ENCODE measurements around the gene ZFP69. TPM values are rescaled to one million over a fixed set of nuclear protein-coding genes. Genes with fewer than 3 reads are reported as not detected.

Gene ZFP69
- total and polyA plus RNA-seq, 2 of the 4 experiments (the other 2 are of a cell fraction): 1.2 to 1.6 TPM

DNA sequence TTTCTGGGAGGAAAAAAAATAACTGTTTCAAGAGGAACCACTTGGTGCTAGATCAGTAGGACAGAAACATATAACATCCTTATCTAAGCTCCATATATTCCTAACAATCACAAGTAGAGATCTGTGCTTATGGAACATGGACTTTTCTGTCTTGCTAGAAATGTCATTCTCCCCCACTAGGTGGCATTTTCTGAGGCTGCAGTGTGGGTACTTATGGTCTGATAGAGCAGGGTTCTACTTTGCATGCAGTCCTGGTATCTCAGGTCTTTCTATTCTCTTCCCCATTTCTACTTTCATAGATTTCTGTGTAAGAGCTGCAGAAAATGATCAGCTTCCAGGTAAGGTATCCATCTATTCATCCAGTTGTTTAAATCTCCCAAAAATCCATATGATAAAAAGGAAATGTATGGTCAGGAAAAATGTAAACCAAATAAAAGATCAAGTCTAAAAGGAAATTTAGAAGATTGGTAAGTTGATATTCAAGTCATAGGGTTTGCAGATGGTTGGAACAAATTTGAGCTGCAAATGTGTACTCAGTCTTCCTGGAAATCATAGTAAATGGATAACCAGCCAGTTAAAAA is 55.8 kb downstream of the ZFP69 start:
- in situ Hi-C loops (cut with MboI; ENCODE audit: low sequenced_read_pairs) (no loop called here), dilution Hi-C loops (cut with HindIII; ENCODE audit: low sequenced_read_pairs, unreplicated experiment) (no loop called here), intact Hi-C loops (cut with micrococcal nuclease) (loop anchor here (5.0 to 10.0 kb wide), 2 partner anchors 132 to 319 kb away; partner anchors contain the start of gene RIMS3)
- no peak overlapping the region for H3K4ac ChIP-seq (ENCODE audit: low read depth, low read length)
- no peaks in the 10 kb centered on the region for H3K9me3 ChIP-seq (ENCODE audit: control insufficient read depth, insufficient read depth, low read length)
- H3K79me1 ChIP-seq (ENCODE audit: low read depth in 1 of 2, low read length in 2 of 2): peaks cover 0 to 7% of the 10 kb centered on the region in 2 experiments; a peak in 2 of 4 replicates
- no peak overlapping the region for H2AFZ ChIP-seq (replicated peaks; ENCODE audit: low read length, poor library complexity)
- H2BK120ac ChIP-seq (ENCODE audit: low read depth, low read length): no peak overlapping the region
- no peak overlapping the region for H4K5ac ChIP-seq (ENCODE audit: low read depth, low read length)
- H3K4me2 ChIP-seq (ENCODE audit: low read depth, low read length): no peak overlapping the region
- no peak overlapping the region for H3K14ac ChIP-seq (replicated peaks; ENCODE audit: low read depth, low read length)
- no peak overlapping the region for H3K9ac ChIP-seq (ENCODE audit: low read depth, low read length)
- no peaks in the 10 kb centered on the region for H3K4me1 ChIP-seq (ENCODE audit: control insufficient read depth, insufficient read depth, low read length)
- no peaks in the 10 kb centered on the region for H3K9me1 ChIP-seq (ENCODE audit: insufficient read depth, low read length)
- ChIA-PET POLR2A (ENCODE audit: unreplicated experiment) (no interaction called here), CTCF (interaction anchor here (0.6 to 2.3 kb wide), 10 partner anchors 12 to 420 kb away, joined by 3 to 8 read pairs (median 4); no protein-coding TSS in a partner anchor)
- ATAC-seq (ENCODE audit: low read depth) (peak; percentile 39; the same call in 1 of the 2 replicates), DNase-seq (peak; percentile 55)
- peak; percentile 40 for TF ChIP-seq SMC3 (IDR thresholded peaks at IDR 0.05; ENCODE audit: low read depth, low read length)
- peak; percentile 30; the same call in 1 of the 2 replicates for TF ChIP-seq RAD21 (IDR thresholded peaks at IDR 0.05; ENCODE audit: low read length)
- TF ChIP-seq, protein P1, sequence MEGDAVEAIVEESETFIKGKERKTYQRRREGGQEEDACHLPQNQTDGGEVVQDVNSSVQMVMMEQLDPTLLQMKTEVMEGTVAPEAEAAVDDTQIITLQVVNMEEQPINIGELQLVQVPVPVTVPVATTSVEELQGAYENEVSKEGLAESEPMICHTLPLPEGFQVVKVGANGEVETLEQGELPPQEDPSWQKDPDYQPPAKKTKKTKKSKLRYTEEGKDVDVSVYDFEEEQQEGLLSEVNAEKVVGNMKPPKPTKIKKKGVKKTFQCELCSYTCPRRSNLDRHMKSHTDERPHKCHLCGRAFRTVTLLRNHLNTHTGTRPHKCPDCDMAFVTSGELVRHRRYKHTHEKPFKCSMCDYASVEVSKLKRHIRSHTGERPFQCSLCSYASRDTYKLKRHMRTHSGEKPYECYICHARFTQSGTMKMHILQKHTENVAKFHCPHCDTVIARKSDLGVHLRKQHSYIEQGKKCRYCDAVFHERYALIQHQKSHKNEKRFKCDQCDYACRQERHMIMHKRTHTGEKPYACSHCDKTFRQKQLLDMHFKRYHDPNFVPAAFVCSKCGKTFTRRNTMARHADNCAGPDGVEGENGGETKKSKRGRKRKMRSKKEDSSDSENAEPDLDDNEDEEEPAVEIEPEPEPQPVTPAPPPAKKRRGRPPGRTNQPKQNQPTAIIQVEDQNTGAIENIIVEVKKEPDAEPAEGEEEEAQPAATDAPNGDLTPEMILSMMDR (conservative IDR thresholded peaks at IDR 0.05; ENCODE audit: low read depth, low read length): peak; percentile 47
- no peak for TF ChIP-seq CEBPB (IDR thresholded peaks at IDR 0.05; ENCODE audit: low read depth, low read length)
- TF ChIP-seq MAZ (IDR thresholded peaks at IDR 0.05; ENCODE audit: borderline replicate concordance, low read depth, low read length): no peak
- no peaks in the 10 kb centered on the region for H4K20me1 ChIP-seq (ENCODE audit: insufficient read depth, low read length)
- H2BK5ac ChIP-seq (ENCODE audit: low read depth, low read length, poor library complexity, severe bottlenecking): no peak overlapping the region
- H3K4me3 ChIP-seq (ENCODE audit: insufficient read depth, low read depth, low read length): no peak overlapping the region
- no peak overlapping the region for H3K18ac ChIP-seq (ENCODE audit: low read depth, low read length)
- H3K36me3 ChIP-seq (ENCODE audit: control insufficient read depth, insufficient read depth, low read length): no peaks in the 10 kb centered on the region
- H3K27ac ChIP-seq (ENCODE audit: insufficient read depth, low read length): no peak overlapping the region
- H2BK20ac ChIP-seq (ENCODE audit: low read depth, low read length): no peak overlapping the region
- no peak overlapping the region for H3K23ac ChIP-seq (ENCODE audit: low read depth, low read length)
- no peak overlapping the region for H3K56ac ChIP-seq (ENCODE audit: extremely low read depth, insufficient read depth, low read length)
- H2AK9ac ChIP-seq (replicated peaks; ENCODE audit: low read depth, low read length, poor library complexity): no peak overlapping the region
- no peak overlapping the region for H4K91ac ChIP-seq (ENCODE audit: insufficient read depth, low read depth, low read length)
- BruUV-seq (replicated peaks): no TSS peak
- no peaks in the 10 kb centered on the region for H3K27me3 ChIP-seq (ENCODE audit: control insufficient read depth, insufficient read depth, low read length)
- H4K8ac ChIP-seq (ENCODE audit: low read depth in 2 of 2, low read length in 2 of 2): no peak overlapping the region
- H2BK15ac ChIP-seq (ENCODE audit: low read depth, low read length): no peak overlapping the region
- H2AK5ac ChIP-seq (ENCODE audit: low read depth, low read length): no peak overlapping the region
